ENCODE measurements around the gene IFITM5. TPM values are rescaled to one million over a fixed set of nuclear protein-coding genes. Genes with fewer than 3 reads are reported as not detected.
"Not testable (repeated sequence)": the region's sequence is repeated elsewhere in the genome, so short reads cannot be mapped to it uniquely, and the experiment has no call there.

The IFITM5 gene
- total RNA-seq, 1 donor from 2014 or later, result not detected

DNA sequence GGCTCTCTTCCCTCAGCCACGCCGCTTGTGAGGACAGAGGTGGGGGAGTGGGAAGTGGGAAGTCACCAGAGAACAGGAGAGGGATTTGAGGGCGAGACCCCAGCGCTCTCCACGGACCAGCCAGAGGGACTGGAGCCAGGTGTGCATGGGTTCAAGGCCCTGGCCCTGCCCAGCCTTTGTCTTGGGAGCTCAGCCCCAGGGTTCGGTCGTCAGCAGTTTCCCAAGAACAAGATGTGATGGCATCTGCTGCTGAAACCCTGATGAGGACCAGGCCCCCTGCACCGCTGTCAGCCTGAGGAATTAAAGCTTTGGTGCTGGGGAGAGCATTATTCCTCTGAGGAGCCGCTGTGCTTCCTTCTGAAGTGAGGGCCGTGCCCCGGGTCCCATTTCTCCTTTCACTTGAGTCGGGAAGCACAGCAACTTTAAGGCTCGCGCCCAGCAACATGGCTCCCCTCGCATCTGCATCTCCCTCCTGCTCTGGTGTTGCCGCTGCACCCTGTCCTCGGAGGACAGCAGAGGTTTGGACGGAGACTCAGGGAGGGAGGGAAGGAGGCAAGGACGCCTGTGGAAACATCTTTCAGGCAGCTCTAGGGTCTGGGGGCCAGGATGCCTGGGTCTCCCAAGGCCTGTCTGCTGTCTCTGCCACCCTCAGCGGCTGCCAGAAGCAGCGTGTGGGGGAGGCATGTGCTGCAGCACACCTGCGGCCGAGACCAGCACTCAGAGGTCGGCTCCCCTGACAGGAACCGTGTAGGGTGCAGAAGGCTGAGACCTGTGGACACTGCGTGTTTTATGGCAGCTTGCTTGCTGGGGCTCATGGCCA, 3.8 kb downstream of the IFITM5 start:
- no peak for DNase-seq (ENCODE audit: low read depth in 2 of 2)

DNA sequence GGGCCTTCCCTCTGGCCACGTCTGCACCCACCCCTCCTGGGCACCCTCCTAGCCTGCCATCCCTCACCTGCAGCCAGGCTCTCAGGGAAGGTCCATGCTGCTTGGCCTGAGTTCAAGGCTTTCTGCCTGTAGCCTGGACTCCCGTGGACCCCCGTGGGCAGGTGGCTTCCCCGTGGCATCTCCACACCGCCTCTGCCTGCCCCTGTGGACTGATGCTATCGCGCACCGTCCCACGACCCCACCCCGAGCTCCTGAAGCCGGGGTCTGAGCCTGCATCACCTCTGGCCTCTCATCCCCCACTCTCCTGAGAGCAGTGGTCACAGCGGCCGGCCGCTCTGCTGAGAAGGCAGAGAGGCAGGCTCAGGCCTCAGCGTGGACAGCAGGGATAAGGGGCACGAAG, 4.5 kb downstream of the IFITM5 start:
- DNase-seq (ENCODE audit: low read depth in 2 of 2), result no peak

DNA sequence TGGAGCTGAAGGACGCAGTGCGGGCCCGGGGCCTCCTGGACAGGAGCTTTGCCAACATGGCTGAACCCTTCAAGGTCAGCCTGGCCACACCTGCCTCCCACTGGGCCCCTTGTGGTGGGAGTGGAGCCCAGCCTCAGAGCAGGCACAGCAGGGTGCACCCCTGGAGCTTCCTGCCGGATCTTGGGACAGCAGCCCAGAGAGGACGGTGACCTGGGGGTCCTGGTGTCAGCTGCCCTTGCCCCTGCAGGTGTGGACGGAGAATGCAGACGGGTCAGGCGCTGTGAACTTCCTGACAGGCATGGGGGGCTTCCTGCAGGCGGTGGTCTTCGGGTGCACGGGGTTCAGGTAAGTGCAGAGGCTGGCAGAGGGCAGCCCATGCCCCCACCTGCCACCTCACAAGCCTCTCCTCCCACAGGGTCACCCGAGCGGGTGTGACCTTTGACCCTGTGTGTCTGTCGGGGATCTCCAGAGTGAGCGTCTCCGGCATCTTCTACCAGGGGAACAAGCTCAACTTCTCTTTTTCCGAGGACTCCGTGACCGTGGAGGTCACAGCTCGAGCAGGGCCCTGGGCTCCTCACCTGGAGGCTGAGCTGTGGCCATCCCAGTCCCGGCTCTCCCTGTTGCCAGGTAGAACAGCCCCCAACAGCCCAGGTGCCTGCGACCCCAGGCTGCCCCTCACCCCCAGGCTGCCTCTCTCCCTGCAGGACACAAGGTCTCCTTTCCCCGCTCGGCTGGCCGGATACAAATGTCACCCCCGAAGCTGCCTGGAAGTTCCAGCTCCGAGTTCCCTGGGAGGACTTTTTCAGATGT, 5.3 kb downstream of the IFITM5 start:
- DNase-seq (ENCODE audit: low read depth in 2 of 2), result no peak

DNA sequence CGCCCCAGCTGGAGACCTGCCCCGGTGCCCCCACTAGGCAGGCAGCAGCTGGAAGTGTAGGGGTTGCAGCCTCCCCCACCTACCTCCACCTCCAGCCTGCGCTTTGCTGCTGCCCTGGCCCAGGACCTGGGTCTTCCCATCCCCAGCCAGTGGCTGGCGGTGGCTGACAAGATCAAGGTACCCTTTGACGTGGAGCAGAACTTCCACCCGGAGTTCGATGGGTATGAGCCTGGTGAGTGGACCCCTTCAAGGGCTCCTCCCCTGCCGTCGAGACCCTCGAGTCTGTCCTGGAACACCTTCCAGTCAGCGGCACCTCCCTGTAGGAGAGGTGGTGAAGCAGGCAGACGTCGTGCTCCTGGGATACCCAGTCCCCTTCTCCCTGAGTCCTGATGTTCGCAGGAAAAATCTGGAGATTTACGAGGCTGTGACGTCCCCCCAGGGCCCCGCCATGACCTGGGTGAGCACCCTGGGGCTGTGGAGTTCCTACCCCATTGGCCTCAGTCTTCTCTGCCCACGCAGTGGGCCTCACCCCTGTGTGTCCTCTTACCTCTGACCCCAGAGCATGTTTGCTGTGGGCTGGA, 6.0 kb downstream of the IFITM5 start:
- no peak for DNase-seq (ENCODE audit: low read depth in 2 of 2)

- no peak for DNase-seq (ENCODE audit: low read depth in 2 of 2)
Observed at GRCh38 chr11:292211-293121, 6.9 kb downstream of the IFITM5 start.

- DNase-seq (ENCODE audit: low read depth in 2 of 2), result no peak
Observed at GRCh38 chr11:291281-292210, 7.8 kb downstream of the IFITM5 start.

- DNase-seq (ENCODE audit: low read depth in 2 of 2), result no peak
Observed at GRCh38 chr11:290621-291231, 8.6 kb downstream of the IFITM5 start.

GRCh38 chr11:289712-290620, 9.4 kb downstream of the IFITM5 start:
- no peak for DNase-seq (ENCODE audit: low read depth in 2 of 2)

GRCh38 chr11:289398-289711, 10.0 kb downstream of the IFITM5 start:
- no peak for DNase-seq (ENCODE audit: low read depth in 2 of 2)

GRCh38 chr11:288478-289397, 10.6 kb downstream of the IFITM5 start, which contains the start of gene PGGHG:
PGGHG (plus strand) TSS chr11:289126; CDS start chr11:289817, 691 bp downstream.
- DNase-seq (ENCODE audit: low read depth in 2 of 2), result peak in 1 of 2 donors; percentile 57

DNA sequence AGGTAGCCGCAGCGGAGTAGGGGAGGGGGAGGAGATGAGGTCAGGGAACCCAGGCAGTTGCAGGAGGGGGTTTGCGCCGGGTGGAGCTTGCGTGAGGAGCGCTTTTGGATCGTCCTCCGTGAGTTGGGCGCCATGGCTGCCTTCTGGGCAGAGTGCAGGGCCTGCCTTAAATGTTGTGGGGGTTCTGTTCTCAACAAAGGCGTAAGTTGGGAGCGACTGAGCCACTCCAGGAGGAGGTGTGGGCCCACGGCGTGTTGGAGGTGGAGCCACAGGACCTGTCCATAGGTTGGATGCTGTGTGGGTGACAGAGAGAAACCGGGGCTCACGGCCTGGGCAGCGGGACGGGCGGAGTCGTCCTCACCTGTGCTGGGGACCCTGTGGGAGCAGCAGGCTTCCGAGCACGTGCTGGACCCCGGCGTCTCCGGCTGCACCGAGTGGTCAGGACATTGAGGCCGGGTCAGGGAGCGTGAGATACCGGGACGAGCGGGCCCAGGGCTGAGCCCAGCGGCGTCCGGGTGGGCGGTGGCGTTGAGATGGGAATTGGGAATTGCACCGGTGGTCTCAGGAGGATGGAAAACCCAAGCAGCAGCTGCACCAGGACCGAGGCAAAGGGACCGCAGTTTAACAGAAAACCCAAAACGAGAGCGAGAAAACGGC, 11.4 kb downstream of the IFITM5 start:
- DNase-seq (ENCODE audit: low read depth in 2 of 2), result no peak

DNA sequence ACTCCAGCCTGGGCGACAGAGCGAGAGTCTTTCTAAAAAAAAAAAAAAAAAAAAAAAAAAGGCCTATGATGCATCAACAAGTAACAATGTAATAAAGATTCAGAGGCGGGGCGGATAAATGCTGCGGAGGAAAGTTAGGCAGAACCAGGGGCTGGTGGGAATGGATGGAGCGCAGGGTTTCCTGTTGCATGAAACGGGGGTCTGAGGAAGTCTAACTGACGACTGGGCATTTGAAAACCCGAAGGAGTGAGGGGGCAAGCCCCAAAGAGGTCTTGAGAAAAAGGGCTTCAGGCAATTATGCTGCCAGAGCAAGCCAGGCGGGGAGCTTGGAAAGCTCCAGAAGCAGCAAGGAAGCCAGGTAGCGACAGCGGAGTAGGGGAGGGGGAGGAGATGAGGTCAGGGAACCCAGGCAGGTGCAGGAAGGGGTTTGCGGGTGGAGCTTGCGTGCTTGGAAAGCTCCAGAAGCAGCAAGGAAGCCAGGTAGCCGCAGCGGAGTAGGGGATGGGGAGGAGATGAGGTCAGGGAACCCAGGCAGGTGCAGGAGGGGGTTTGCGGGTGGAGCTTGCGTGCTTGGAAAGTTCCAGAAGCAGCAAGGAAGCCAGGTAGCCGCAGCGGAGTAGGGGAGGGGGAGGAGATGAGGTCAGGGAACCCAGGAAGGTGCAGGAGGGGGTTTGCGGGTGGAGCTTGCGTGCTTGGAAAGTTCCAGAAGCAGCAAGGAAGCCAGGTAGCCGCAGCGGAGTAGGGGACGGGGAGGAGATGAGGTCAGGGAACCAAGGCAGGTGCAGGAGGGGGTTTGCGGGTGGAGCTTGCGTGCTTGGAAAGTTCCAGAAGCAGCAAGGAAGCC, 12.1 kb downstream of the IFITM5 start:
- DNase-seq (ENCODE audit: low read depth in 2 of 2), result not testable (repeated sequence)

GRCh38 chr11:285894-286220, 13.5 kb downstream of the IFITM5 start:
- no peak for DNase-seq (ENCODE audit: low read depth in 2 of 2)

DNA sequence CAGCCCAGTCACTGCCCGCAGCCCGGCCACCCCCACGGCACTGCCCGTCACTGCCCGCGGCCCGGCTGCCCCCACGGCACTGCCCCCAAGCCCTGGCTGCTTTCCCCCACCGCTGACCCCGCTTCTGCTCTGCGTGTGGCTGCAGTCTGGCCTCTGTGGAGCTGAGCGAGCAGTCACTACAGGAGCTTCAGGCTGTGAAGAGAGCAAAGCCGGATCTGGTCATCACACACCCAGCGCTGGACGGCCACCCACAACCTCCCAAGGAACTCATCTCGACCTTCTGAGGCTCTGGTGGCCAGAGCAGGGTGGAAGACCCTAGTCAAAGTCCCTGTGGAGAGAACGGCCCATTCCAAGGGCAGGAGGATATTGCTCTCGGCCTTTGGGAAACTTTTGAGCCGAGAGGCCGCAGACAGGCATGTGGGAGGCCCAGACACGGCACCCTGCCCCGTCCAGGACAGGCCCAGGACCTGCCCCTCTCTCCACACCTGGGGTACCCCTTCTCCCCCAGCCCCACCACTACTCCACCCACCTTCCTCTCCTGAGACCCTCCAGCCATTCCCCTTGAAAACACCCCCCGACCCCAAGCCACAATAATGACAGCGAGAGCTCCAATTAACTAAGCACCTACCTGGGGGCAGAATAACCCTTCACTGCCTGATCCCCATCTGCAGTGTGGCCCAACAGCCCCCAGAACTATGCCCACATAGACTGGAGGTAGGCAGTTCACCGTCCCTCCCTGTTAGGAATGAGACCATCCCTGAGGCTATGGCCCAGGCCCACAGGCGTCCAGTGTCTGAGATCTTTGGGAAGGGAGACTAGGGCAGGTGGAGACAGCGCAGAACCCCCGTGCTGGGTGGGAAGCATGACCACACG, 14.1 kb downstream of the IFITM5 start:
- DNase-seq (ENCODE audit: low read depth in 2 of 2), result no peak

Data from dermis microvascular lymphatic vessel endothelial cell (primary cell).